A673 (cell line): ENCODE data around the gene WDR49. TPM values are rescaled to one million over a fixed set of nuclear protein-coding genes. Genes with fewer than 3 reads are reported as not detected.

Source experiments
- BruUV-seq: library from RNA; stranded (reverse); fragments of 400-500 nt; replicated peaks from 2 replicates; lab custom pipeline; 2021; lab: Mats Ljungman, UMichigan
- CTCF ChIA-PET: fragments of 300-600 bp; sonication (Branson Sonifier 250); formaldehyde crosslinking; loops from one replicate; lab custom pipeline; 2022; ENCODE audit warnings: antibody characterized with exemption; lab: Charles Lee
- POLR2A ChIA-PET: fragments of 300-600 bp; sonication (Branson Sonifier 250); formaldehyde crosslinking; loops from one replicate; lab custom pipeline; 2022; ENCODE audit warnings: antibody characterized with exemption; ENCODE audit not compliant: low non-redundant PET; lab: Charles Lee
- DNase-seq: peaks from one replicate; pipeline ENCODE4 v3.0.0-alpha.2; 2015; ENCODE audit warnings: low spot score
- H3K27ac ChIP-seq: fragments of 200-600 bp; sonication (generic); 2 replicates; pipeline ENCODE4 v1.5.1; 2016; ENCODE audit warnings: mixed run types, low read depth, mild to moderate bottlenecking, mixed read lengths, antibody characterized with exemption, low read length; ENCODE audit not compliant: poor library complexity, severe bottlenecking
- H3K27me3 ChIP-seq: fragments of 200-600 bp; sonication (generic); replicated peaks from 2 replicates; pipeline ENCODE4 v1.6.1; 2017; ENCODE audit warnings: mixed run types, low read depth, mild to moderate bottlenecking, mixed read lengths, antibody characterized with exemption, low read length; ENCODE audit not compliant: insufficient read depth, poor library complexity
- H3K36me3 ChIP-seq: fragments of 200-600 bp; sonication (generic); 2 replicates; pipeline ENCODE4 v1.6.1; 2016; ENCODE audit warnings: mixed run types, mild to moderate bottlenecking, mixed read lengths, antibody characterized with exemption, low read length; ENCODE audit not compliant: insufficient read depth, poor library complexity, severe bottlenecking
- H3K4me1 ChIP-seq: fragments of 200-600 bp; sonication (generic); 2 replicates; pipeline ENCODE4 v1.6.1; 2017; ENCODE audit warnings: mixed run types, mild to moderate bottlenecking, mixed read lengths, antibody characterized with exemption, low read length; ENCODE audit not compliant: insufficient read depth, poor library complexity, severe bottlenecking
- H3K4me3 ChIP-seq: fragments of 200-600 bp; sonication (generic); 2 replicates; pipeline ENCODE4 v1.5.1; 2016; ENCODE audit warnings: low read depth, mixed run types, mild to moderate bottlenecking, mixed read lengths, low read length; ENCODE audit not compliant: poor library complexity, severe bottlenecking
- H3K9me3 ChIP-seq: fragments of 200-600 bp; sonication (generic); 2 replicates; pipeline ENCODE4 v1.6.1; 2016; ENCODE audit warnings: mixed run types, low read depth, mild to moderate bottlenecking, mixed read lengths, antibody characterized with exemption, low read length; ENCODE audit not compliant: poor library complexity, severe bottlenecking
- EZH2 ChIP-seq: fragments of 200-600 bp; sonication (generic); IDR thresholded peaks from 2 replicates; pipeline ENCODE4 v1.6.1; 2017; ENCODE audit warnings: borderline replicate concordance, low read depth, mild to moderate bottlenecking, mixed read lengths, antibody characterized with exemption, low read length; ENCODE audit not compliant: poor library complexity, severe bottlenecking
- intact Hi-C: fragments of 100-400 bp; cut with micrococcal nuclease; formaldehyde crosslinking; loops from one replicate; pipeline ENCODE4 v1.10.0; 2022; ENCODE audit not compliant: unreplicated experiment
- total RNA-seq: library from RNA; stranded (reverse); gene quantifications from 2 replicates; pipeline ENCODE4 v1.2.3, GENCODE V29; 2021
- TF ChIP-seq, protein P1 (sequence below): fragments of 300-800, 200-600 bp; sonication (generic); conservative IDR thresholded peaks from 2 replicates; pipeline ENCODE4 v1.5.1; 2017; ENCODE audit warnings: low read depth, mild to moderate bottlenecking, antibody characterized with exemption, low read length, moderate library complexity, mixed read lengths

The WDR49 gene
- total RNA-seq, 1 experiment from 2014 or later = not detected

DNA sequence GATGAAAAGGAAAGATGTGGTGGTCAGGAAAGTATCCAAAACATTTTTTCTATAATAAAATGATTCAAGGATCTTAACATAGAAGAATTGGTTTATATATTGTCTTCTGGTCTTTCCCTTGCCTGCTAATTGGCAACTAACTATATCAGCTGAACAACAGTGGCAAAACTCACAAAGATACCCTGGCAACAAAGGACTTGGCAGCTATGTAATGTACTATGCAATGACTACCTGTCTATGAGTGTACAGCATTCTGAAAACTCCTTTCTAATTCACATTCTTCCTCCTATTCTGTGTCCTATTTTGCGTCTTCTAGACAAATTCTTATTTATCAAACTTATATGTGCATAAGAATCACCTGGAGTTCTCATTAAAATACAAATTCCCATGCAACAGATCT lies 164.2 kb downstream of the WDR49 start:
- CTCF ChIA-PET = no interaction called here
- Histone ChIP-seq H3K27me3 (peaks cover 19% of the 10 kb centered on the region), H3K36me3 (no peaks in the 10 kb centered on the region), H3K4me1 (no peaks in the 10 kb centered on the region), H3K9me3 (no peaks in the 10 kb centered on the region), H3K4me3 (no peak overlapping the region), H3K27ac (no peak overlapping the region)
- POLR2A ChIA-PET = no interaction called here
- no TSS peak for BruUV-seq
- TF ChIP-seq, protein P1, sequence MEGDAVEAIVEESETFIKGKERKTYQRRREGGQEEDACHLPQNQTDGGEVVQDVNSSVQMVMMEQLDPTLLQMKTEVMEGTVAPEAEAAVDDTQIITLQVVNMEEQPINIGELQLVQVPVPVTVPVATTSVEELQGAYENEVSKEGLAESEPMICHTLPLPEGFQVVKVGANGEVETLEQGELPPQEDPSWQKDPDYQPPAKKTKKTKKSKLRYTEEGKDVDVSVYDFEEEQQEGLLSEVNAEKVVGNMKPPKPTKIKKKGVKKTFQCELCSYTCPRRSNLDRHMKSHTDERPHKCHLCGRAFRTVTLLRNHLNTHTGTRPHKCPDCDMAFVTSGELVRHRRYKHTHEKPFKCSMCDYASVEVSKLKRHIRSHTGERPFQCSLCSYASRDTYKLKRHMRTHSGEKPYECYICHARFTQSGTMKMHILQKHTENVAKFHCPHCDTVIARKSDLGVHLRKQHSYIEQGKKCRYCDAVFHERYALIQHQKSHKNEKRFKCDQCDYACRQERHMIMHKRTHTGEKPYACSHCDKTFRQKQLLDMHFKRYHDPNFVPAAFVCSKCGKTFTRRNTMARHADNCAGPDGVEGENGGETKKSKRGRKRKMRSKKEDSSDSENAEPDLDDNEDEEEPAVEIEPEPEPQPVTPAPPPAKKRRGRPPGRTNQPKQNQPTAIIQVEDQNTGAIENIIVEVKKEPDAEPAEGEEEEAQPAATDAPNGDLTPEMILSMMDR = no peak
- no peak for TF ChIP-seq EZH2
- no peak for DNase-seq
- intact Hi-C loops = no loop called here

- DNase-seq = no peak
- H3K27me3 ChIP-seq = peaks cover 19% of the 10 kb centered on the region
- H3K36me3 ChIP-seq = no peaks in the 10 kb centered on the region
- no peaks in the 10 kb centered on the region for H3K4me1 ChIP-seq
- CTCF ChIA-PET = no interaction called here
- BruUV-seq = no TSS peak
- intact Hi-C loops = no loop called here
- no peak overlapping the region for H3K4me3 ChIP-seq
- H3K27ac ChIP-seq = no peak overlapping the region
- H3K9me3 ChIP-seq = no peaks in the 10 kb centered on the region
- TF ChIP-seq, protein P1 = no peak
- no peak for TF ChIP-seq EZH2
- POLR2A ChIA-PET = no interaction called here
These were observed 166.2 kb downstream of the WDR49 start for GRCh38 chr3:167487556-167487955.

- intact Hi-C loops = no loop called here
These were observed 169.2 kb downstream of the WDR49 start for GRCh38 chr3:167484551-167484950.

More at GRCh38 chr3:167484551-167484950, 169.2 kb downstream of the WDR49 start:
- TF ChIP-seq EZH2 = no peak
- TF ChIP-seq, protein P1 = no peak
- Histone ChIP-seq H3K4me1 (no peaks in the 10 kb centered on the region), H3K27me3 (no peaks in the 10 kb centered on the region), H3K36me3 (no peaks in the 10 kb centered on the region), H3K9me3 (no peaks in the 10 kb centered on the region), H3K4me3 (no peak overlapping the region), H3K27ac (no peak overlapping the region)
- no peak for DNase-seq
- POLR2A ChIA-PET = no interaction called here
- CTCF ChIA-PET = no interaction called here
- BruUV-seq = no TSS peak
